Measurements from ENCODE around the gene ANO3.

Gene ANO3

GRCh38 chr11:26665036-26665435 is 333.1 kb downstream of the ANO3 start:
- Histone ChIP-seq H3K4me3 (ENCODE audit: low read depth, low read length) (no peak overlapping the region), H3K36me3 (no peaks in the 10 kb centered on the region), H3K27me3 (no peaks in the 10 kb centered on the region), H3K4me1 (no peaks in the 10 kb centered on the region), H3K9me3 (no peaks in the 10 kb centered on the region)
- DNase-seq, result no peak
- no peak for TF ChIP-seq CTCF (IDR thresholded peaks at IDR 0.05; ENCODE audit: low read depth, low read length)

GRCh38 chr11:26665946-26666345 is 334.0 kb downstream of the ANO3 start:
- H3K27me3 ChIP-seq, result no peaks in the 10 kb centered on the region
- DNase-seq, result no peak
- no peaks in the 10 kb centered on the region for H3K4me1 ChIP-seq
- no peak for TF ChIP-seq CTCF (IDR thresholded peaks at IDR 0.05; ENCODE audit: low read depth, low read length)
- no peaks in the 10 kb centered on the region for H3K36me3 ChIP-seq
- H3K4me3 ChIP-seq (ENCODE audit: low read depth, low read length), result no peak overlapping the region
- no peaks in the 10 kb centered on the region for H3K9me3 ChIP-seq

GRCh38 chr11:26675233-26675928 is 343.5 kb downstream of the ANO3 start:
- H3K4me1 ChIP-seq, result no peaks in the 10 kb centered on the region
- no peak for DNase-seq
- H3K27me3 ChIP-seq, result no peaks in the 10 kb centered on the region
- no peak for TF ChIP-seq CTCF (IDR thresholded peaks at IDR 0.05; ENCODE audit: low read depth, low read length)
- H3K36me3 ChIP-seq, result no peaks in the 10 kb centered on the region
- H3K4me3 ChIP-seq (ENCODE audit: low read depth, low read length), result no peak overlapping the region
- no peaks in the 10 kb centered on the region for H3K9me3 ChIP-seq

GRCh38 chr11:26676641-26677040 is 344.7 kb downstream of the ANO3 start:
- no peaks in the 10 kb centered on the region for H3K4me1 ChIP-seq
- no peaks in the 10 kb centered on the region for H3K27me3 ChIP-seq
- H3K36me3 ChIP-seq, result no peaks in the 10 kb centered on the region
- H3K9me3 ChIP-seq, result no peaks in the 10 kb centered on the region
- no peak for TF ChIP-seq CTCF (IDR thresholded peaks at IDR 0.05; ENCODE audit: low read depth, low read length)
- DNase-seq, result no peak
- H3K4me3 ChIP-seq (ENCODE audit: low read depth, low read length), result no peak overlapping the region

- H3K27me3 ChIP-seq, result no peaks in the 10 kb centered on the region
- no peaks in the 10 kb centered on the region for H3K36me3 ChIP-seq
- no peak for TF ChIP-seq CTCF (IDR thresholded peaks at IDR 0.05; ENCODE audit: low read depth, low read length)
- no peaks in the 10 kb centered on the region for H3K9me3 ChIP-seq
- no peak overlapping the region for H3K4me3 ChIP-seq (ENCODE audit: low read depth, low read length)
- DNase-seq, result no peak
- no peaks in the 10 kb centered on the region for H3K4me1 ChIP-seq
These were observed 345.6 kb downstream of the ANO3 start for GRCh38 chr11:26677566-26677965.

GRCh38 chr11:26687351-26687750 is 355.4 kb downstream of the ANO3 start:
- DNase-seq, result no peak
- Histone ChIP-seq H3K9me3 (no peaks in the 10 kb centered on the region), H3K4me3 (ENCODE audit: low read depth, low read length) (no peak overlapping the region), H3K4me1 (no peaks in the 10 kb centered on the region), H3K27me3 (no peaks in the 10 kb centered on the region), H3K36me3 (no peaks in the 10 kb centered on the region)
- TF ChIP-seq CTCF (IDR thresholded peaks at IDR 0.05; ENCODE audit: low read depth, low read length), result no peak
